ENCODE measurements around the gene CERS4.

DNA sequence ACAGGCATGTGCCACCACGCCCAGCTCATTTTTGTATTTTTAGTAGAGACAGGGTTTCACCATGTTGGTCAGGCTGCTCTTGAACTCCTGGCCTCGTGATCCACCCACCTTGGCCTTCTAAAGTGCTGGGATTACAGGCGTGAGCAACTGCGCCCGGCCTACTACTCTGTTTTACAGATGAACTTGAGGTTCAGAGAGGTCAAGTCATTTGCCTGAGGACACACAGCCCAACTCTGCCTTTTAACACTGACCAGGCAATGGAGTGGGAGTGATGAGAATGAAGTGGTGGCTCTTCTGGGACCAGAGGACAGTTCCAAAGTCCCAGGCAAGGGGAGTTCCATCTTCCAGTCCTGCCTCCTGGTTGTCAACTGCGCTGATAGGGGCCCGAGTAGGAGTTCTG is 41.4 kb downstream of the CERS4 start:
- TF ChIP-seq, protein P1, sequence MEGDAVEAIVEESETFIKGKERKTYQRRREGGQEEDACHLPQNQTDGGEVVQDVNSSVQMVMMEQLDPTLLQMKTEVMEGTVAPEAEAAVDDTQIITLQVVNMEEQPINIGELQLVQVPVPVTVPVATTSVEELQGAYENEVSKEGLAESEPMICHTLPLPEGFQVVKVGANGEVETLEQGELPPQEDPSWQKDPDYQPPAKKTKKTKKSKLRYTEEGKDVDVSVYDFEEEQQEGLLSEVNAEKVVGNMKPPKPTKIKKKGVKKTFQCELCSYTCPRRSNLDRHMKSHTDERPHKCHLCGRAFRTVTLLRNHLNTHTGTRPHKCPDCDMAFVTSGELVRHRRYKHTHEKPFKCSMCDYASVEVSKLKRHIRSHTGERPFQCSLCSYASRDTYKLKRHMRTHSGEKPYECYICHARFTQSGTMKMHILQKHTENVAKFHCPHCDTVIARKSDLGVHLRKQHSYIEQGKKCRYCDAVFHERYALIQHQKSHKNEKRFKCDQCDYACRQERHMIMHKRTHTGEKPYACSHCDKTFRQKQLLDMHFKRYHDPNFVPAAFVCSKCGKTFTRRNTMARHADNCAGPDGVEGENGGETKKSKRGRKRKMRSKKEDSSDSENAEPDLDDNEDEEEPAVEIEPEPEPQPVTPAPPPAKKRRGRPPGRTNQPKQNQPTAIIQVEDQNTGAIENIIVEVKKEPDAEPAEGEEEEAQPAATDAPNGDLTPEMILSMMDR (IDR thresholded peaks at IDR 0.05), result no peak
- TF ChIP-seq POLR2AphosphoS5 (IDR thresholded peaks at IDR 0.05) (no peak), POLR2A (IDR thresholded peaks at IDR 0.05) (no peak), EP300 (IDR thresholded peaks at IDR 0.05) (no peak)
